Neutrophil (primary cell): ENCODE data around the gene ARIH2.
A peak's percentile ranks its signal among the peaks of the same experiment; 100 is the strongest.
"Not testable (repeated sequence)": the region's sequence is repeated elsewhere in the genome, so short reads cannot be mapped to it uniquely, and the experiment has no call there.

Experiments used
- H3K27ac ChIP-seq: fragments of 200-600 bp; sonication (generic); 2 replicates; pipeline ENCODE4 v1.5.1; 2016; ENCODE audit warnings: mild to moderate bottlenecking, moderate library complexity
- H3K27me3 ChIP-seq: fragments of 200-600 bp; sonication (generic); 2 replicates; pipeline ENCODE4 v1.6.0; 2016; ENCODE audit warnings: mild to moderate bottlenecking
- H3K36me3 ChIP-seq: fragments of 200-600 bp; sonication (generic); 2 replicates; pipeline ENCODE4 v1.5.1; 2017
- H3K4me1 ChIP-seq, 2 experiments: fragments of 200-600 bp in 1 of 2; sonication (generic) in 1 of 2; 1 replicate in 1 of 2; 2 replicates in 1 of 2; pipeline versions ENCODE4 v1.5.1 to v1.6.1; 2013 to 2016; ENCODE audit warnings: low read depth in 1 of 2, low read length in 1 of 2, mild to moderate bottlenecking in 1 of 2, moderate library complexity in 1 of 2; ENCODE audit not compliant: control insufficient read depth in 1 of 2, insufficient read depth in 1 of 2
- H3K4me3 ChIP-seq, 2 experiments: fragments of 200-600 bp in 1 of 2; sonication (generic) in 1 of 2; 1 replicate in 1 of 2; 2 replicates in 1 of 2; pipeline ENCODE4 v1.5.1; 2013 to 2016; ENCODE audit warnings: low read depth in 1 of 2, low read length in 1 of 2, mild to moderate bottlenecking in 1 of 2, moderate library complexity in 1 of 2
- H3K9me3 ChIP-seq: fragments of 200-600 bp; sonication (generic); 2 replicates; pipeline ENCODE4 v1.5.1; 2016
- TF ChIP-seq, protein P1 (sequence below): fragments of 200-600 bp; sonication (generic); IDR thresholded peaks from 2 replicates; pipeline ENCODE4 v1.5.1; 2016; ENCODE audit warnings: antibody characterized with exemption

The ARIH2 gene

DNA sequence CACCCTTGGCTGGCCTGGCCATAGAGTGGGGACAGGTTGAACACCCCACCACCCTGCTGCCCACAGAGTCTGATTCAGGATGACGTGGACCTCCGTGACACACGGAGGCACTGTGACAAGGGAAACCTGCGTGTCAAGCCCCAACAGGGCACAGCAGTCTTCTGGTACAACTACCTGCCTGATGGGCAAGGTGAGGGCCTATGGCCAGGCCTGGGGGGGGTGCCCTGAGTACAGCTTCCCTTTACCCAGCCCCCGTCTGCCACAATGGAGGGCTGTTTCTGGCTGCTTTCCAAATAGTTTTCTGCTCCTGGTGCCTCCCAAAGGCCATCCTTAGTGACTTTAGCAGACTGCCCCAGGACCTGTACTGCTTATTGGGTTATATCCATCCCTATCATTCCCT, 87.4 kb downstream of the ARIH2 start:
- Histone ChIP-seq H3K4me1 (peaks cover 24 to 35% of the 10 kb centered on the region in 2 experiments), H3K36me3 (no peaks in the 10 kb centered on the region), H3K27me3 (no peaks in the 10 kb centered on the region), H3K9me3 (no peaks in the 10 kb centered on the region), H3K27ac (no peak overlapping the region), H3K4me3 (no peak overlapping the region)
- TF ChIP-seq, protein P1, sequence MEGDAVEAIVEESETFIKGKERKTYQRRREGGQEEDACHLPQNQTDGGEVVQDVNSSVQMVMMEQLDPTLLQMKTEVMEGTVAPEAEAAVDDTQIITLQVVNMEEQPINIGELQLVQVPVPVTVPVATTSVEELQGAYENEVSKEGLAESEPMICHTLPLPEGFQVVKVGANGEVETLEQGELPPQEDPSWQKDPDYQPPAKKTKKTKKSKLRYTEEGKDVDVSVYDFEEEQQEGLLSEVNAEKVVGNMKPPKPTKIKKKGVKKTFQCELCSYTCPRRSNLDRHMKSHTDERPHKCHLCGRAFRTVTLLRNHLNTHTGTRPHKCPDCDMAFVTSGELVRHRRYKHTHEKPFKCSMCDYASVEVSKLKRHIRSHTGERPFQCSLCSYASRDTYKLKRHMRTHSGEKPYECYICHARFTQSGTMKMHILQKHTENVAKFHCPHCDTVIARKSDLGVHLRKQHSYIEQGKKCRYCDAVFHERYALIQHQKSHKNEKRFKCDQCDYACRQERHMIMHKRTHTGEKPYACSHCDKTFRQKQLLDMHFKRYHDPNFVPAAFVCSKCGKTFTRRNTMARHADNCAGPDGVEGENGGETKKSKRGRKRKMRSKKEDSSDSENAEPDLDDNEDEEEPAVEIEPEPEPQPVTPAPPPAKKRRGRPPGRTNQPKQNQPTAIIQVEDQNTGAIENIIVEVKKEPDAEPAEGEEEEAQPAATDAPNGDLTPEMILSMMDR = no peak

DNA sequence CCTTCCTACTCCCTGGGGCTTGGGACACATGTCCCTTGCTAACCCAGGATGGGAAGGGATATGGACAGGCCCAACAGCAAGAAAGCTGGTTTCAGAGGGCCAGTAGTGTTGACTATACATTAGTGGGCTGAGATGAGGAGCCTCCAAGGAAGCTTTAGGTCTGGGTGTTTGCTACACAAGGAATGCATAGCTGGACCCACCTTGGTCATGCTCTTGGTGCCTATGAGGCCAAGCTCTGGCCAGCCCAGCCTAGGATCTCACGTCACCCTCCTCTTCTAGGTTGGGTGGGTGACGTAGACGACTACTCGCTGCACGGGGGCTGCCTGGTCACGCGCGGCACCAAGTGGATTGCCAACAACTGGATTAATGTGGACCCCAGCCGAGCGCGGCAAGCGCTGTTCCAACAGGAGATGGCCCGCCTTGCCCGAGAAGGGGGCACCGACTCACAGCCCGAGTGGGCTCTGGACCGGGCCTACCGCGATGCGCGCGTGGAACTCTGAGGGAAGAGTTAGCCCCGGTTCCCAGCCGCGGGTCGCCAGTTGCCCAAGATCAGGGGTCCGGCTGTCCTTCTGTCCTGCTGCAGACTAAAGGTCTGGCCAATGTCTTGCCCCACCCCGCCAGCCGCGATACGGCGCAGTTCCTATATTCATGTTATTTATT, 87.9 kb downstream of the ARIH2 start:
- no peaks in the 10 kb centered on the region for H3K27me3 ChIP-seq
- peaks cover under 1% of the 10 kb centered on the region for H3K36me3 ChIP-seq
- TF ChIP-seq, protein P1 = no peak
- peaks cover 24 to 35% of the 10 kb centered on the region in 2 experiments for H3K4me1 ChIP-seq
- H3K9me3 ChIP-seq = no peaks in the 10 kb centered on the region
- H3K4me3 ChIP-seq = peak overlapping the region; percentile 83 to 96
- H3K27ac ChIP-seq = peak overlapping the region; percentile 89

DNA sequence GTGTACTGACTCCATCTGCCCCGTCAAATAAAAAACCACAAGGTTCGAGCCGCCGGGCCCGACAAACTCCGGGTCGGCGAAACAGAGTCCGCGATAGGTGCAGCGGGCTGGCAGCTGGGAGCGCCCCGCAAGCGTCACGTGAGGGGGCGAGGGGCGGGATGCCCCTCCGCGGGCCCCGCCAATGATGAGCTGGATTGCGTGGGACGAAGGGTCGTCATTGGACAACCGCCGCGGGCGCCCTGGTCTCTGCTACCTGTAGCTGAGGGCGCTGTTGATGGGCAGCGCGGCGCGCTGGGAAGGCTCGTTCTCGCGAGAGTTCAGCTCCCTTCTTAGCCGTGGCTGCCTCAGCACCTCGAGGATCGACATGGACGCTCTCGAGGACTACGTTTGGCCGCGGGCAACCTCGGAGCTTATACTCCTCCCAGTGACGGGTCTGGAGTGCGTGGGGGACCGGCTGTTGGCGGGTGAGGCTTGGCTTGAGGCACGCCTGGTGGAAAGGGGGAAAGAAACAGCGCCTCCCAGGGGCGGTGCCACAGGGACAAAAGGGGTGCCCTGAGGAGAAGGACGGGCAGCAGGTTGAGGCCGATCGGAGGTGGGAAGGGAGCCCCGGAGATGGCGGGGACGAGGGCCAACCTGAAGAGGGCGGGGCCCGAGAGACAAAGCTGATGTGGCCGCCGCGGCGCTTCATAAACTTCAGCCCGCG, 88.6 kb downstream of the ARIH2 start, which contains the start of gene WDR6:
Gene WDR6, plus strand, starts transcription at position 324 of the 703 bp plus-strand sequence. Its CDS starts 41 bp downstream, at position 365.
- Histone ChIP-seq H3K27ac (peak within 1 kb of the TSS; percentile 89), H3K4me3 (peak within 1 kb of the TSS; percentile 83 to 96), H3K36me3 (peaks cover 7% of the 10 kb centered on the region), H3K9me3 (no peaks in the 10 kb centered on the region), H3K27me3 (no peaks in the 10 kb centered on the region), H3K4me1 (peaks cover 24 to 35% of the 10 kb centered on the region in 2 experiments)
- TF ChIP-seq, protein P1 = peak; percentile 38

DNA sequence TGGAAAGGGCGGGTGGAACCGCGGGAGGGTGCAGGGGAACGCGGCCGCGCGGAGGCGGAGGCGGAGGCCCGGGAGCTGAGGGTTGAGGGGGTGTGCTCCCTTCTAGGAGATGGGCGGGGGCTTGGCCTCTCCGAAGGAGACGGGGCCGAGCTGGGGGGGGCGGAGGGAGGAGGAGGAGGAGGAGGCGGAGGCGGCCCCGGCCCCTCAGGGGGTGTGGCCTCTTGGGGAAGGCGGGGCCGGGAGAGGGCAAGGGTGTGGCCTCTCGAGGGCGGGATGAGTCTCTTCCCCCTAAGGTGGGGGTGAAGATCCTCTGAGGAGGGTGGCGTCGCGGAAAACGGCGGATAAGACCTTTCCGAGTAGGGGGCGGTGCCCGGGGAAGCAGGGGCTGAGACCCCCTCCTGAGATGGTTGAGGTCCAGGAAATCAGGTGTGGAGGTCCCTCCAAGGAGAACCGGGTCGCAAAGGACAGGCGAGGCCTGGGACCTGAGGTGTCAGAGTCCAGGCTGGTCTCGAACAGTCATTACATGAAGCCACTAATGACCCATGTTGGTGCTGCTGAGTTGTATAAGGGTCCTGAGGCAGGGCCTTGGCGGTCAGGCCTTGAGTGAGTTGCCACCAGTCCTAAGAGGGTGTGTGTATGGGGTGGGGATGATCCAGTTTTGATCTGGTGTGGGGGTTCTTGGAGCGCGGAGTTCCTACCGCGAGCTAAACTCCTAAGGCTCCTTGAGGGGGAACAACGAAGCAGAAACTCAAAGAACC, 89.3 kb downstream of the ARIH2 start:
- peaks cover 15% of the 10 kb centered on the region for H3K36me3 ChIP-seq
- no peaks in the 10 kb centered on the region for H3K9me3 ChIP-seq

DNA sequence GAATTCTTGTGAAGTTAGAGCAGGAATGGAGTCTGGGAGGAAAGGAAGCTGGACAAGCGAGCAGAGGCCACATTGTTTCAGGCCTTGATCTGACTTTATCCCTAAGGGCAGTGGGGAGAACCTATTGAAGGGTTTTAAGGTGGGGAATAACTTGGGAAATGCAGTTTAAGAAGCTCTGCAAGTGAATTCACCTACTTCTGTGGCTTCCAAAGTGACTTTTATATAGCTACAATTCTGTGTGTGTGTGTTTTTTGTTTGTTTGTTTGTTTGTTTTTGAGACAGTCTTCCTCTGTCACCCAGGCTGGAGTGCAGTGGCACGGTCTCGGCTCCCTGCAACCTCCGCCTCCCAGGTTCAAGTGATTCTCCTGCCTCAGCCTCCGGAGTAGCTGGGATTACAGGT, 90.0 kb downstream of the ARIH2 start:
- peaks cover 17% of the 10 kb centered on the region for H3K36me3 ChIP-seq
- not testable (repeated sequence) for H3K9me3 ChIP-seq, H3K27me3 ChIP-seq
- H3K27ac ChIP-seq = peak overlapping the region; percentile 89
- H3K4me3 ChIP-seq = peak overlapping the region in 1 of 2 experiments; percentile 83
- peaks cover 24 to 35% of the 10 kb centered on the region in 2 experiments for H3K4me1 ChIP-seq

More for the DNA sequence above, 89.3 kb downstream of the ARIH2 start:
- Histone ChIP-seq H3K4me3 (peak overlapping the region; percentile 83 to 96), H3K27me3 (no peaks in the 10 kb centered on the region), H3K4me1 (peaks cover 24 to 35% of the 10 kb centered on the region in 2 experiments), H3K27ac (peak overlapping the region; percentile 89)
- TF ChIP-seq, protein P1 = peak; percentile 8
